ENCODE results near the gene TPPP2.

GRCh38 chr14:21048638-21049037, 18.6 kb downstream of the TPPP2 start:
- TF ChIP-seq POLR2A (IDR thresholded peaks at IDR 0.05) (no peak), CTCF (IDR thresholded peaks at IDR 0.05) (no peak)
